ENCODE measurements around the gene HTR1A.

HTR1A gene

DNA sequence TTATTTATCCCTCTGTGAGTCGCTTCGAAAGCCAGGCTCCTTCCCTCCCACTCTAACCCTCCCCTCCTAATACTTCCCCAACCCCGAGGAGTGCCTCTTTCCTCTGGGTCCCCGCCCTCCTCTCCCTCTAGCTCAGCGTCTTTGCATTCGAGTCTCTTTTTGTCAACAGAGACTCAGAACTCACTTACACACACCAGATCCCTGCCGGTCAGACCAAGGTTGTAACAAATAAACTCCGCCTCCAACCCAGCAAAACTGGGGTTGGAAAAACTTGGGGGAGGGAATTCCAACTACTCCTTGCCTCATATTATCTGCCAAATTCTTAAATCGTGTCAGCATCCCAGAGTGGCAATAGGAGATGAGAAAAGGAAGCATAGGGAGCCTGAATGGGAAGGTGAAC, at the start of gene HTR1A:
Gene HTR1A, minus strand, starts transcription at position 167 of the 400 bp plus-strand sequence. CDS start 726 bp downstream, outside the sequence.
- Mint-ChIP-seq H3K4me1 (ENCODE audit: low read depth) (no peaks in the 10 kb centered on the region), H3K4me3 (no peak within 1 kb of the TSS), H3K9me3 (peaks cover 7% of the 10 kb centered on the region), H3K27ac (no peak within 1 kb of the TSS), H3K27me3 (peaks cover 39% of the 10 kb centered on the region), H3K36me3 (ENCODE audit: low read depth) (peaks cover 8% of the 10 kb centered on the region)

DNA sequence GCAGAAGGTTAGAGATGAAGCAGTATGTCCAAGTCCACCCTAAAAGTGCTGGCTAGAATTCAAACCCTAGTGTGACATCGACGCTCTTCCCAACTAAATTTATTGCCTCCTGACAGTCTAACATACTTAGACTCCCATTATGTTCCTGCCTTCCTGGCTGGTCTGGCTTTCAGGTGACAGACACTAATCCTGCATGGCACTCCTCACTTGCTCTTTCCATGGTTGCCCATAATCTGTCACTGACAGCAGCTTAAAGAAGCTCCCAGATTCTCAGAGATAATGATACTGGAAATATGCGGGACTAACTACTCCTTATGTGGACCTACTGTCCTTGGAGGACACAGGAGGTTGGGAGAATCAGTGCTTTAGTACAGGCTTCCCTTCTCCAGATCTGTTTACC, 41.7 kb upstream of the HTR1A start:
- H3K4me1 Mint-ChIP-seq (ENCODE audit: low read depth) = no peaks in the 10 kb centered on the region

DNA sequence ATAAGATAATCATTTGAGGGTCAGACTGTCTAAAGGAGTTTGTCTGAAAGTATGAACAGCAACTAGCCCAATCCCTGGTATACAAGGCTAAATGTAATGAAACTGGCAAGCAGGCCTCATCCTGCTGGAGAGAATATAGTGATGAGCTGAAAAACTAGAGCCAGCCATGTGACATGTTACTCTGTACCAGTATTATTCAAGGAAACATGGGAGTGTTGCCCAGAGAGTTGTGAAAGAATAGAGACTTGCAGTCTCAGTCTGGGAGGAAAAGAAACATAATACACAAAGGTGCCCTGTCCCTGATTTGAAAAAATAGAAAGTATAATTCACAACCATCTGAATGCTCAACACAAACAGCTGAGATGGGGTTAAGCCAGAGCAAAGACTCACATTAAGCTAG, 37.9 kb upstream of the HTR1A start:
- H3K4me3 Mint-ChIP-seq = no peak overlapping the region
- no peaks in the 10 kb centered on the region for H3K4me1 Mint-ChIP-seq (ENCODE audit: low read depth)
- H3K27ac Mint-ChIP-seq = no peak overlapping the region
- no peaks in the 10 kb centered on the region for H3K36me3 Mint-ChIP-seq (ENCODE audit: low read depth)
- H3K9me3 Mint-ChIP-seq = peaks cover 4% of the 10 kb centered on the region
- H3K27me3 Mint-ChIP-seq = no peaks in the 10 kb centered on the region

More for the DNA sequence above, 41.7 kb upstream of the HTR1A start:
- H3K27ac Mint-ChIP-seq = no peak overlapping the region
- H3K4me3 Mint-ChIP-seq = no peak overlapping the region
- H3K36me3 Mint-ChIP-seq (ENCODE audit: low read depth) = no peaks in the 10 kb centered on the region
- H3K27me3 Mint-ChIP-seq = no peaks in the 10 kb centered on the region
- H3K9me3 Mint-ChIP-seq = no peaks in the 10 kb centered on the region

DNA sequence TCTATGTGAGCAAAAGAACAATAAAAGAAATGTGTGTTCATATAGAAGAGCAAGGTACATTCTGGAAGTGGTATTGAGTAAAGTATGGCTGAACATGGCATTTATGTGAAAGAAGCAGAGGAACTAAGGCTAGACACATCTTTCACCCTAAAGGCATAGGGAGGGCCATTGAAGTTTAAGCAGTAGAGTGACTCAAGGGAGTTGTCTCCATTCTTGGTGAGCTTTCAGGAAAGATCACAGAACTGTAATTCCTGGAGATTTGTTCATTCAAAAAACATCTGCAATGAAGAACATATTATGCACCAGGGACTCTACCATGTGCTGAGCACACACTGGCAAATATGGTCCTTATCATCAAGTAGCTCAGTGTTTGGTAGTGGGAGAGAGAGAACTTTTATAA, 24.8 kb upstream of the HTR1A start:
- Mint-ChIP-seq H3K27ac (no peak overlapping the region), H3K36me3 (ENCODE audit: low read depth) (no peaks in the 10 kb centered on the region), H3K27me3 (no peaks in the 10 kb centered on the region), H3K4me1 (ENCODE audit: low read depth) (no peaks in the 10 kb centered on the region), H3K9me3 (peaks cover 3% of the 10 kb centered on the region), H3K4me3 (no peak overlapping the region)

DNA sequence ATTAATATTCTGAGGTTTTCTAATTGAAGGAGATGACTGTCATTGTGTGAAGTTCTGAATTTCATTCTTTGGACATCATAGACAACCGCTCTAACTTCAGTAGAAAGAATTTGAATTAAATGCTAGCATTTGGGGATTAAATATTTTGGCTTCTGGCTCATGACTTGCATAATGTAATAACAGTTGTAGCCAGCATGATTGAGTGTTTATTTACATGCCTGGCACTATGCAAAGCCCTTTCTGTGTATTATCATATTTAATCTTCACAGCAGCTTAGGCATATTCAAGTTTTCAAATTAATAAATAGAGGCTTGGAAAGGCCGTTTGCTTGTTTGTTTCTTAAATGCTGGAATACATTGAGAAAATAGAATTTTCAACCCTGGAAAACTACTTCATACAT, 19.6 kb upstream of the HTR1A start:
- peaks cover 17% of the 10 kb centered on the region for H3K9me3 Mint-ChIP-seq
- H3K27me3 Mint-ChIP-seq = no peaks in the 10 kb centered on the region
- no peaks in the 10 kb centered on the region for H3K4me1 Mint-ChIP-seq (ENCODE audit: low read depth)
- H3K4me3 Mint-ChIP-seq = no peak overlapping the region
- no peaks in the 10 kb centered on the region for H3K36me3 Mint-ChIP-seq (ENCODE audit: low read depth)
- no peak overlapping the region for H3K27ac Mint-ChIP-seq

DNA sequence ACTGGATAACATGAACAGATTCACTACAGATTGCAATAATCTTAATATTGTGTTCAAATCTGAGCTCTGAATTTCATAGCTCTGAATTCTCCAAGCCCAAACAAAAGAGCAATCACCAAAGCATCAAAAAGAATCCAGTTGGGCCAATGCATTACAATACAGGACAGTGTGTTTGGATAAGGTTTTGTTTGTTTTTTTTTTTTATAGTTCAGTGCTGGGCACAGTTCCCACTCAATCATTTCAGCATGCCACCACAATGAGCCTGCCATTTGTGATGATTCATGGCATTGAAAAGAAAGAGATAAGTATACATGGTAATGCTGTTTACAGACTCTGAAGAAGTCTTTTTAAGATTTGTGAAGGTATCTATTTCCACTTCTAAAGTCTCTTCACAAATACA, 1.7 kb upstream of the HTR1A start:
- Mint-ChIP-seq H3K4me3 (no peak overlapping the region), H3K27ac (no peak overlapping the region), H3K36me3 (ENCODE audit: low read depth) (peaks cover 8% of the 10 kb centered on the region), H3K4me1 (ENCODE audit: low read depth) (no peaks in the 10 kb centered on the region), H3K9me3 (peaks cover 7% of the 10 kb centered on the region), H3K27me3 (peaks cover 34% of the 10 kb centered on the region)

DNA sequence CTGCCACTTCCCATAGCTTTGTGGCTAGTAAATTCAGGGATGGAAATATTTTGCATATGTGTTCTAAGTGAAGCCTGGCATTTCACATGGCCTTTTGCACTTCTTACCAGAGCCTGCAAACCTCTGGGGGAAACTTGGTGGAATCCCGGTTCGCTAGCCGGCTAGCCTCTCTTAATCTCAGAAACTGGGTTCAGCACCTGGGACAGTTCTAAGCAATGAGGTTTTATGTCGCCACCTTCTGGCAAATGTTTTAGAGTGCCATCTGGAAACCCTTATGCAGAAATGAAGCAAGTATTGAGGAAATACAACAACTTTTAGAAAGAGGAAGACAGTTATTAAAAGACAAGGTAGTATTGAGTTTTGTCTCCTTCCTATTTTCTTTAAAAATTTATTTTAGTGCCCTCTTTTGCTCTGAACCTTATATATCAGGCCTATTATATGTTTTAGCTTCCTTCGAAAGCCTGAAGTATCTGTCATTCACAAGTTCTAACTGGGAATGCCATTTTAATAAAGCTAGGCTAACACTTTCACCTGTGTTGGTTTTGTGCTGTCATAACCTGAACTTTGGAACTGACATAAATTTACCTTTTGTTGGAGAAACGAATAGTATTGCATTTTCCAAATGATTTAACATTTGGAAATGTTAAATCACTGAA, 963 bp upstream of the HTR1A start:
- Mint-ChIP-seq H3K4me1 (ENCODE audit: low read depth) (no peaks in the 10 kb centered on the region), H3K36me3 (ENCODE audit: low read depth) (peaks cover 8% of the 10 kb centered on the region), H3K27ac (no peak overlapping the region), H3K9me3 (peaks cover 7% of the 10 kb centered on the region), H3K27me3 (peaks cover 39% of the 10 kb centered on the region), H3K4me3 (no peak overlapping the region)

DNA sequence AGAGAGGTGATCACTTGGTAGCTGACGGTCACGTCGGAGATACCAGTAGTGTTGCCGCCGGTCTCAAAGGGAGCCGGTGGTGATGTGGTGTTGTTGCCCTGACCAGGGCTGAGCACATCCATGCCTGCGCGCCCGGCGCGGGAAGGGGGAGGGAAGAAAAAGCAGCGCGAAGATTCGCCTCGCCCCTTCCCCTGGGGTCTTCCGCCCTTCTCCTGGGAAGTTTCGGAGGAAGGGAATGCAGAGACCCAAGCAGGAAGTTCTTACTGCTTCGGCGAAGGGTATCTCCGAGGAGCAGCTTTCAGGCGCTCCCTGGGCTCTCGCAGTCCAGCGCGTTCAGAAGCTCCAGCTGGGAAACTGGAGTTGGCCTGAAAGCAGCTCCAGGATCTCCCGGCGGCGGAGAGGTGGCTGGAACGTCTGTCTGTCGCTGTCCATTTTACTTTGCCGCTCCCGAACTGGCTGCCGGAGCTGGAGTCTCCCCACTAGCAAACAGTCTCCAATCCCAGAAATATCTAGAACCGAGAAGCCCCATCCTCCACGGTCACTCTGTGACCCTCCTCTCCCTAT, 565 bp downstream of the HTR1A start:
- H3K4me3 Mint-ChIP-seq = no peak overlapping the region
- no peak overlapping the region for H3K27ac Mint-ChIP-seq
- H3K36me3 Mint-ChIP-seq (ENCODE audit: low read depth) = peaks cover 8% of the 10 kb centered on the region
- no peaks in the 10 kb centered on the region for H3K4me1 Mint-ChIP-seq (ENCODE audit: low read depth)
- H3K9me3 Mint-ChIP-seq = peaks cover 7% of the 10 kb centered on the region
- H3K27me3 Mint-ChIP-seq = peaks cover 39% of the 10 kb centered on the region

DNA sequence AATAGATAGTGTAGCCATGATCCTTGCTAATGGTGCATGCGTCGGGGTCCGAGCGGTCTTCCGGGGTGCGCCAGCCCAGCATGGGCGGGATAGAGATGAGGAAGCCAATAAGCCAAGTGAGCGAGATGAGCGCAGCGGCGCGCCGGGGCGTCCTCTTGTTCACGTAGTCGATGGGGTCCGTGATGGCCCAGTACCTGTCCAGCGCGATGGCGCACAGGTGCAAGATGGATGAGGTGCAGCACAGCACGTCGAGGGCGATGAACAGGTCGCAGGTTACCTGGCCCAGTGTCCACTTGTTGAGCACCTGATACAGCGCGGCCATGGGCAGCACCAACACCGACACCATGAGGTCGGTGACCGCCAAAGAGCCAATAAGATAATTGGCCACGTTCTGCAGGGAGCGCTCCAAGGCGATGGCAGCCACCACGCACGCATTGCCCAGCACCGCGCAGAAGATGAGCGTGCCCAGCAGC, 1.1 kb downstream of the HTR1A start:
- Mint-ChIP-seq H3K4me3 (no peak overlapping the region), H3K4me1 (ENCODE audit: low read depth) (no peaks in the 10 kb centered on the region), H3K27ac (no peak overlapping the region), H3K9me3 (peaks cover 7% of the 10 kb centered on the region), H3K36me3 (ENCODE audit: low read depth) (peaks cover 8% of the 10 kb centered on the region), H3K27me3 (peaks cover 39% of the 10 kb centered on the region)

DNA sequence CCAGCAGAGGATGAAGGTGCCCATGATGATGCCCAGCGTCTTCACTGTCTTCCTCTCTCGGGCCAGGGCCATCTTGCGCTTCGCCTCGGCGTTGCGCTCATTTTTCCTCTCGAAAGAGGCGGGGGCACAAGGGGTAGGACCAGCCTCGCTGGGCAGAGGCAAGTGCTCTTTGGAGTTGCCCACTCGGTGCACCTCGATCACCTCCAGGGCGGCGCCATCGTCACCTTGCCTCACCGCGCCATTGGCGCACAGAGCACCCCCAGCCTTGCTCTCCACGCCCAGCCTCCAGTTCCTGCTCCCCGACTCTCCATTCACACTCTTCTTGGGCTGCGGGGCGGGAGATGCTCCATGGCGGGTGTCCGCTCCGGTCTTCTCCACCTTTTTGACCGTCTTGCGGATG, 1.6 kb downstream of the HTR1A start:
- Mint-ChIP-seq H3K9me3 (peaks cover 7% of the 10 kb centered on the region), H3K4me3 (no peak overlapping the region), H3K27me3 (peaks cover 39% of the 10 kb centered on the region), H3K4me1 (ENCODE audit: low read depth) (no peaks in the 10 kb centered on the region), H3K36me3 (ENCODE audit: low read depth) (peaks cover 8% of the 10 kb centered on the region), H3K27ac (no peak overlapping the region)

DNA sequence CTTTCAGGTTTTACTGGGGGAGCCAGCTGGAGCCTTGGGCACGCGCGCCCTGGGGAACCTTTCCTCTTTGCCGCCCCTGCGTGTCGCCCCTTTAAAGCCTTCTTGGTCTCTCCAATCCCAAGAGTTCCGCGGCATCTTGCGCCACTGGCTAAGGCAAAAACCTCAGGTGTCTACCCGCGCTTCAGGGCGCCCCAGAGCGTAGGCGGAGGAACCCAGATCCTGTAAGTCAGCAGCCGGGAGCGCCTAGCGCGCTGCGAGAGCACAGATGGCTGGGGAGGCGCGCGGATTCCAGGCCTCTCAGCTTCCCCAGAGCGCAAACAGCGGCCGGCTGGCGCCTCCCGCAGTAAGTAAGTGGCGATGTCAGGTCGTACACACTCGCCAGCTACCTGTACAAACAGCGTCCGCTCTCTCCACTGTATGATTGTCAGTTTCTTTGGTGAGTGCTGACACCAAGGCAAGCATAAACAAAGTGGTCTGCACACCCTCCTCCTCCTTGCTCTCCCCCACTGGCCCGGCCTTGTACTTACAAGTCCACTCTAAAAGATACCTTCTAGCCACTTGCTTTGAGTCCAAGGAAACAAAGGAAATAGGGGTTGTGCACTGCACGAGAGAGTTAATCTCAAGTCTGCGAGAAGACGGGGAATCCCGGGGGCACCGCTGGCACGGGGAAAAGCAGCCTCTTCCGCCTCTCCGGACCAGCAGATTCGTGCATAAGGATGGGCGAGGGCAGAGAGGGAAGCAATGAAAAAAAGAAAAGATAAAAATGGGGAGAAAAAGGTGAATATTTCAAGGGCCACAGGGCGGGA, 2.9 kb downstream of the HTR1A start:
- Mint-ChIP-seq H3K36me3 (ENCODE audit: low read depth) (peaks cover 8% of the 10 kb centered on the region), H3K27ac (no peak overlapping the region), H3K4me1 (ENCODE audit: low read depth) (no peaks in the 10 kb centered on the region), H3K27me3 (peaks cover 39% of the 10 kb centered on the region), H3K4me3 (no peak overlapping the region), H3K9me3 (peaks cover 7% of the 10 kb centered on the region)

DNA sequence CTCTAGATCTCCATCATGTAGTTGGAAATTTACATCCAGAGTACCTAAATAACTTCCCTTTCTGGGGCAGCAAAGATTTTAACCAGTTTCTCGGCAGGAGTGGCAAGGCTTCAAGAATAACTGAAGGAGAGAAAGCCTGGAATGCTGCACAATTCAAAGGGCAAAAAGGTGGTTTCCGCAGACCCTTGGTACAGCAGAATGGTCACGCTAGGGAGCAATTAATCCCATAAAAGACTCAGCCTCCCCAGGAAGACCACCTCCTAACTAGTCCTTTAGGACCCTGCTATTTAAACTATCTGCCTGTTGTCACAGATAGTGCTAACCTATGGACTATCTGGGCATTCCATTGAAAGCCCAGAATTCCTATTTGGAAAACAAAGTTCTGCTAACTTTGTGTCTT, 3.6 kb downstream of the HTR1A start:
- Mint-ChIP-seq H3K27ac (no peak overlapping the region), H3K27me3 (peaks cover 39% of the 10 kb centered on the region), H3K4me1 (ENCODE audit: low read depth) (no peaks in the 10 kb centered on the region), H3K4me3 (no peak overlapping the region), H3K9me3 (peaks cover 7% of the 10 kb centered on the region), H3K36me3 (ENCODE audit: low read depth) (peaks cover 8% of the 10 kb centered on the region)

DNA sequence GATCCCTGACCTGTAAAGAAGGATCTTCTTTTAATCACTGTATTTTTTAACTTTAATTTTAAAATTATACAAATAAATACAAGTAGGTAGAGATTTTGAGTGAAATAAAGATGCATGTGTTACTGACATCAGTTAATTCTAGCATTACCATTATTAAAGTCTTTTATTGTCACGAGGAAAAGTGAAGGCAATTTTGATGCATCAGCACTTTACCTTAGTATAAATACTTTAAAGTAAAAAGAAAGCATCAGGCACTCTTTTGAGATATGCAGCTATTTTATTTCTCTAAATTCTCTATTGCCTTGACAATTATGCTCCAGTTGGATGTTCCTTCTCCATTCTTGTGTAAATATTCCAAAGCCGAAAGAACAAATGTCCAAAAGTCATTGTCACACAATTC, 4.6 kb downstream of the HTR1A start:
- no peaks in the 10 kb centered on the region for H3K4me1 Mint-ChIP-seq (ENCODE audit: low read depth)
- H3K36me3 Mint-ChIP-seq (ENCODE audit: low read depth) = peaks cover 8% of the 10 kb centered on the region
- H3K9me3 Mint-ChIP-seq = peaks cover 7% of the 10 kb centered on the region
- H3K27me3 Mint-ChIP-seq = peaks cover 33% of the 10 kb centered on the region
- H3K27ac Mint-ChIP-seq = no peak overlapping the region
- no peak overlapping the region for H3K4me3 Mint-ChIP-seq

DNA sequence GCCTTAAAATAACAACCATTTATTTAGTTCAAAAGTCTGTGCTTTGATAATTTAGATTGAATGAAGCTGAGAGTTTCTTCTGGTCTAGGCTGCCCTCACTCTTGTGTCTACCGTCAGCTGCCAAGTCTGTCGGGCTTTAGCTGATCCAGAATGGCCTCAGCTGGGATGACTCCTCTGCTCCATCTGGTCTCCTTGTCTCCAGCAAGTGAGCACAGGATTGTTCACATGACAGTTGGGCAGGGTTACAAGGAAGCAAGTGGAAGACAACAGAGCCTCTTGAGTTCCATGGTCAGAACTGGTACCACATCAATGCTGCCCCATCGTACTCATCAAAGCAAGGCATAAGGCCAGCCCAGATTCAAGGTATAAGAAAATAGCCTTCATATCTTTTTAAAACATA, 9.0 kb downstream of the HTR1A start:
- Mint-ChIP-seq H3K27ac (no peak overlapping the region), H3K36me3 (ENCODE audit: low read depth) (no peaks in the 10 kb centered on the region), H3K9me3 (no peaks in the 10 kb centered on the region), H3K27me3 (no peaks in the 10 kb centered on the region), H3K4me3 (no peak overlapping the region), H3K4me1 (ENCODE audit: low read depth) (no peaks in the 10 kb centered on the region)

DNA sequence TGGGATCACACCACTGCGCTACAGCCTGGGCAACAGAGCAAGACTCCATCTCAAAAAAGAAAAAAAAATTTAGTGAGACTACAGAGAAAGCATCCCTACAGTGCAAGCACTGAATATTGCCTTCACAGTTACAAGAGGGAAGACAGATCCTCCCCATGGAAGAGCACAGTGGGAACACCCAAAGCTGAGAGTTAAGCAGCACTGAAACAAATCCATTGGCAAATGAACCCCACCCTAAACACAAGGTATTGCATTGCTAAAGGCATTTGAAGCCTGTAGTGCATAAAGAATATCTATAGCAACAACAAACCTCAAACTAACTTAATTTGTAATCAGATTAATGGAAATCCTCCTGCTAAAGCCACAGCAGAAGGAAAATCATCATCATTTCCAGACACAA, 27.1 kb downstream of the HTR1A start:
- H3K9me3 Mint-ChIP-seq = no peaks in the 10 kb centered on the region
- H3K36me3 Mint-ChIP-seq (ENCODE audit: low read depth) = no peaks in the 10 kb centered on the region
- H3K4me3 Mint-ChIP-seq = no peak overlapping the region
- H3K27ac Mint-ChIP-seq = no peak overlapping the region
- H3K27me3 Mint-ChIP-seq = no peaks in the 10 kb centered on the region
- no peaks in the 10 kb centered on the region for H3K4me1 Mint-ChIP-seq (ENCODE audit: low read depth)

Measured in stimulated activated naive CD8-positive, alpha-beta T cell treated with anti-CD3 and anti-CD28 coated beads, Interleukin-15, Interleukin-2, amounts not matched to agents 100 ng/mL and 50 ng/mL, for 24 hours (primary cell).